Loucy (cell line): ENCODE measurements around the gene MAN2A2.

Experiments used
- H2AFZ ChIP-seq: fragments of 200-600 bp; sonication (generic); 2 replicates; pipeline ENCODE4 v1.6.0; 2016; ENCODE audit warnings: antibody characterized with exemption, mild to moderate bottlenecking, low read length, moderate library complexity
- H3F3A ChIP-seq: fragments of 200-600 bp; 2 replicates; pipeline ENCODE4 v1.6.0; 2016; ENCODE audit warnings: antibody characterized with exemption, low read depth, mild to moderate bottlenecking
- H3K27me3 ChIP-seq: fragments of 200-600 bp; sonication (generic); 2 replicates; pipeline ENCODE4 v1.6.1; 2014; ENCODE audit warnings: low read length, mild to moderate bottlenecking; ENCODE audit not compliant: insufficient read depth, poor library complexity, severe bottlenecking
- H3K36me3 ChIP-seq: fragments of 200-600 bp; sonication (generic); 2 replicates; pipeline ENCODE4 v1.6.1; 2016; ENCODE audit warnings: low read length; ENCODE audit not compliant: insufficient read depth
- H3K4me1 ChIP-seq: fragments of 200-600 bp; sonication (generic); 2 replicates; pipeline ENCODE4 v1.5.1; 2014; ENCODE audit warnings: low read length, mild to moderate bottlenecking; ENCODE audit not compliant: insufficient read depth, poor library complexity, severe bottlenecking
- H3K4me2 ChIP-seq: fragments of 200-600 bp; sonication (generic); 2 replicates; pipeline ENCODE4 v1.6.0; 2014; ENCODE audit warnings: antibody characterized with exemption, low read length, low read depth, mild to moderate bottlenecking; ENCODE audit not compliant: poor library complexity, severe bottlenecking
- H3K4me3 ChIP-seq: fragments of 200-600 bp; sonication (generic); 2 replicates; pipeline ENCODE4 v1.5.1; 2014; ENCODE audit warnings: low read length, mild to moderate bottlenecking, mixed read lengths; ENCODE audit not compliant: poor library complexity, severe bottlenecking
- H3K79me2 ChIP-seq: fragments of 200-600 bp; sonication (generic); 2 replicates; pipeline ENCODE4 v1.6.1; 2014; ENCODE audit warnings: low read length; ENCODE audit not compliant: insufficient read depth
- H3K9ac ChIP-seq: fragments of 200-600 bp; sonication (generic); 2 replicates; pipeline ENCODE4 v1.6.0; 2014; ENCODE audit warnings: mild to moderate bottlenecking, low read depth, low read length, moderate library complexity; ENCODE audit not compliant: poor library complexity, severe bottlenecking
- H3K9me2 ChIP-seq: fragments of 200-600 bp; sonication (generic); replicated peaks from 2 replicates; pipeline ENCODE4 v1.6.1; 2016; ENCODE audit warnings: low read depth, low read length, mixed read lengths
- H3K9me3 ChIP-seq: fragments of 200-600 bp; sonication (generic); 2 replicates; pipeline ENCODE4 v1.6.1; 2014; ENCODE audit warnings: mild to moderate bottlenecking, antibody characterized with exemption, low read length, low read depth; ENCODE audit not compliant: insufficient read depth
- H4K20me1 ChIP-seq: fragments of 200-600 bp; sonication (generic); 2 replicates; pipeline ENCODE4 v1.6.0; 2014; ENCODE audit warnings: antibody characterized with exemption, low read length, mild to moderate bottlenecking; ENCODE audit not compliant: insufficient read depth, poor library complexity, severe bottlenecking
- EZH2phosphoT487 ChIP-seq: fragments of 200-600 bp; IDR thresholded peaks from 2 replicates; pipeline ENCODE4 v1.6.1; 2018; ENCODE audit warnings: antibody characterized with exemption, mild to moderate bottlenecking, moderate library complexity, borderline replicate concordance
- TF ChIP-seq, protein P1 (sequence below): fragments of 200-600 bp; sonication (generic); conservative IDR thresholded peaks from 2 replicates; pipeline ENCODE4 v1.5.1; 2014; ENCODE audit warnings: mild to moderate bottlenecking, antibody characterized with exemption, low read length

MAN2A2 gene

DNA sequence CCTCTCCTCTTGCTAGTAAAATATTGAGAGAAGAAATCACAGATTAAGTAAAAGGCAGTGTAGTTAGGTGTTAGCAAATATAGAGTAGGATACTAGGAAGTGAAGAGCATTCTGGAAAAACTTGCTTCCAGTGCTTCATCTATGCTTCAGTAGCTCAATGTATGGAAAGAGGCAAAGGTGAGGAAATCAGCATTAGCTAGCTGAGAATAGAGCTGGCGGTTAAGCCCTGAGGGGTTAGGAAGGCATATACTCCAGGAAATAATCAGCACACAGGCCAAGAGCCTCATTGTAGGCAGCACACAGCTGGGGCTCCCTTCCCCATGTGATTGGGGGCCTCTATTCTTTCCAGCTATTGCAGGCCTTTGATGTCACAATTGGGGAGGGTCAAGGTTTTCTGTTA, 65.3 kb downstream of the MAN2A2 start:
- Histone ChIP-seq H3K4me2 (no peak overlapping the region), H3K27me3 (no peaks in the 10 kb centered on the region), H3K4me3 (no peak overlapping the region), H3K79me2 (peaks cover 5% of the 10 kb centered on the region; the same call in 1 of the 2 replicates), H3K9me2 (no peaks in the 10 kb centered on the region), H3K9me3 (no peaks in the 10 kb centered on the region), H2AFZ (no peak overlapping the region), H3K4me1 (no peaks in the 10 kb centered on the region), H3K9ac (no peak overlapping the region), H3F3A (0 out of 2 replicates have a peak, but pooled peaks cover 2% of the 10 kb centered on the region), H3K36me3 (peaks cover 75% of the 10 kb centered on the region), H4K20me1 (peaks cover 5% of the 10 kb centered on the region)
- TF ChIP-seq EZH2phosphoT487: no peak
- TF ChIP-seq, protein P1, sequence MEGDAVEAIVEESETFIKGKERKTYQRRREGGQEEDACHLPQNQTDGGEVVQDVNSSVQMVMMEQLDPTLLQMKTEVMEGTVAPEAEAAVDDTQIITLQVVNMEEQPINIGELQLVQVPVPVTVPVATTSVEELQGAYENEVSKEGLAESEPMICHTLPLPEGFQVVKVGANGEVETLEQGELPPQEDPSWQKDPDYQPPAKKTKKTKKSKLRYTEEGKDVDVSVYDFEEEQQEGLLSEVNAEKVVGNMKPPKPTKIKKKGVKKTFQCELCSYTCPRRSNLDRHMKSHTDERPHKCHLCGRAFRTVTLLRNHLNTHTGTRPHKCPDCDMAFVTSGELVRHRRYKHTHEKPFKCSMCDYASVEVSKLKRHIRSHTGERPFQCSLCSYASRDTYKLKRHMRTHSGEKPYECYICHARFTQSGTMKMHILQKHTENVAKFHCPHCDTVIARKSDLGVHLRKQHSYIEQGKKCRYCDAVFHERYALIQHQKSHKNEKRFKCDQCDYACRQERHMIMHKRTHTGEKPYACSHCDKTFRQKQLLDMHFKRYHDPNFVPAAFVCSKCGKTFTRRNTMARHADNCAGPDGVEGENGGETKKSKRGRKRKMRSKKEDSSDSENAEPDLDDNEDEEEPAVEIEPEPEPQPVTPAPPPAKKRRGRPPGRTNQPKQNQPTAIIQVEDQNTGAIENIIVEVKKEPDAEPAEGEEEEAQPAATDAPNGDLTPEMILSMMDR: no peak

DNA sequence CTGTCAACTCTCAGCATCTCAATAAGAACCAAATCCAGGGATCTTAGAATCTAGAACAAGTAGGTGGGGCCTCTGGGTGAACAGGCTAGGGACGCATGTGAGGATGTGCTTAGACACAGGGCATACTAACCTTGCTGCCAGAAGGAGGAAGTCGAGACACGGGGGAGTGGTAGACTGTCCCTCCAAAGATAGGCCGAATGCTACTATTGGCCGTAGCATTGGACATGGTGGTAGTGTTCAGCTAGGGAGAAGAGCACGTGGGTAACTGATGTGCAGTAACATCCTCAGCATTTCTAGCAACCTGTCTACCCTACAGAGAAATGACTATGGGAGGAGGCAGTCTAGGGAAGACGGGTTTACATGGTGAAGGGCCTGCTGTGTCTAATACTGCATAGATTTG, 67.2 kb downstream of the MAN2A2 start:
- Histone ChIP-seq H2AFZ (no peak overlapping the region), H3K36me3 (peaks cover 82% of the 10 kb centered on the region)

DNA sequence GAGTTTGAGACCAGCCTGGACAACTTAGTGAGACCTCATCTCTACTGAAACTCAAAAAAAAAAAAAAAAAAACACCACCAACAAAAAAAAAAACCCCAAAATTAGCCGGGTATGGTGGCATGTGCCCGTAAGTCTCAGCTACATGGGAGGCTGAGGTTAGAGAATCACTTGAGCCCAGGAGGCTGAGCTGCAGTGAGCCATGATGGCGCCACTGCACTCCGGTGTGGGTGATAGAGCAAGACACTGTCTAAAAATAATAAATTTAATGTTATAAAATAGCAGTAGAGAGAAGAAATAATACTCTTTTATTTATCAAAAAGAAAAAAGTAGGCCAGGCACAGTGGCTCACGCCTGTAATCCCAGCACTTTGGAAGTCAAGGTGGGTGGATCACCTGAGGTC, 69.0 kb downstream of the MAN2A2 start:
- peaks cover 87% of the 10 kb centered on the region for H3K36me3 ChIP-seq
- TF ChIP-seq EZH2phosphoT487: no peak
- TF ChIP-seq, protein P1: no peak

More for the DNA sequence above, 67.2 kb downstream of the MAN2A2 start:
- Histone ChIP-seq H4K20me1 (peaks cover 5% of the 10 kb centered on the region), H3K4me2 (no peak overlapping the region), H3K4me3 (no peak overlapping the region), H3K9ac (no peak overlapping the region), H3F3A (0 out of 2 replicates have a peak, but pooled peaks cover 2% of the 10 kb centered on the region), H3K79me2 (no peaks in the 10 kb centered on the region), H3K27me3 (no peaks in the 10 kb centered on the region), H3K9me2 (no peaks in the 10 kb centered on the region), H3K9me3 (no peaks in the 10 kb centered on the region), H3K4me1 (no peaks in the 10 kb centered on the region)
- TF ChIP-seq, protein P1: no peak
- TF ChIP-seq EZH2phosphoT487: no peak

More for the DNA sequence above, 69.0 kb downstream of the MAN2A2 start:
- H3F3A ChIP-seq: no peaks in the 10 kb centered on the region
- peaks cover 5% of the 10 kb centered on the region for H4K20me1 ChIP-seq
- H3K4me3 ChIP-seq: no peak overlapping the region
- no peak overlapping the region for H2AFZ ChIP-seq
- H3K27me3 ChIP-seq: no peaks in the 10 kb centered on the region
- no peaks in the 10 kb centered on the region for H3K4me1 ChIP-seq
- no peaks in the 10 kb centered on the region for H3K9me3 ChIP-seq
- H3K9ac ChIP-seq: no peak overlapping the region
- no peaks in the 10 kb centered on the region for H3K9me2 ChIP-seq
- no peak overlapping the region for H3K4me2 ChIP-seq
- no peaks in the 10 kb centered on the region for H3K79me2 ChIP-seq
